Liver (tissue), 3 donors: ENCODE measurements around the gene NSMF.

ENCODE experiments used
- CTCF ChIP-seq: fragments of 150-350 bp; IDR thresholded peaks from 2 replicates; pipeline ENCODE4 v1.5.1; 2017; ENCODE audit warnings: improper control_type of control experiment, low read depth, low read length; ENCODE audit not compliant: missing input control
- FOXA1 ChIP-seq: IDR thresholded peaks from 2 replicates; pipeline ENCODE4 v1.6.1; 2016; ENCODE audit warnings: antibody characterized with exemption
- RXRA ChIP-seq, 2 donors: IDR thresholded peaks; 2 replicates each; pipeline ENCODE4 v1.6.1; 2017 to 2018; ENCODE audit warnings: antibody characterized with exemption in 2 of 2, mild to moderate bottlenecking in 1 of 2
- SP1 ChIP-seq: IDR thresholded peaks from 2 replicates; pipeline ENCODE4 v1.6.1; 2018; ENCODE audit warnings: antibody characterized with exemption, mild to moderate bottlenecking
- TAF1 ChIP-seq: conservative IDR thresholded peaks from 2 replicates; pipeline ENCODE4 v1.6.1; 2016; ENCODE audit warnings: antibody characterized with exemption, mild to moderate bottlenecking
- ZBTB33 ChIP-seq: IDR thresholded peaks from 2 replicates; pipeline ENCODE4 v1.6.1; 2016; ENCODE audit warnings: antibody characterized with exemption
- donor health status: healthy.
- donor health status: healthy.

- TF ChIP-seq CTCF (no peak), TAF1 (no peak), SP1 (no peak), RXRA (IDR thresholded peaks at IDR 0.05) (no peak), FOXA1 (no peak), ZBTB33 (no peak)
These were observed 33.6 kb upstream of the NSMF start for GRCh38 chr9:137492464-137493363.
